HL-60 (cell line): Measurements from ENCODE around the gene ANKS3.

ENCODE experiments used
- CTCF ChIP-seq: IDR thresholded peaks from one replicate; pipeline ENCODE4 v1.5.1; 2011; ENCODE audit warnings: low read length, control low read depth, inconsistent platforms; ENCODE audit not compliant: insufficient read depth
- POLR2AphosphoS5 ChIP-seq: IDR thresholded peaks from 2 replicates; pipeline ENCODE4 v1.6.1; 2012; ENCODE audit warnings: low read depth
- REST ChIP-seq: IDR thresholded peaks from 2 replicates; pipeline ENCODE4 v1.6.1; 2012; ENCODE audit warnings: low read depth; ENCODE audit not compliant: insufficient replicate concordance
- SPI1 ChIP-seq: IDR thresholded peaks from 2 replicates; pipeline ENCODE4 v1.6.1; 2012; ENCODE audit warnings: low read depth, mild to moderate bottlenecking, borderline replicate concordance

- TF ChIP-seq CTCF (no peak), REST (no peak), SPI1 (no peak), POLR2AphosphoS5 (no peak)
Measured at GRCh38 chr16:4656221-4656620, 77.8 kb downstream of the ANKS3 start.
